KG1 (cell line): Measurements from ENCODE around the gene ELANE.
"Not testable (repeated sequence)": the region's sequence is repeated elsewhere in the genome, so short reads cannot be mapped to it uniquely, and the experiment has no call there.

Experiments used
- DNase-seq: peaks from one replicate; lab custom pipeline; 2025; lab: John Stamatoyannopoulos, UW

The ELANE gene

DNA sequence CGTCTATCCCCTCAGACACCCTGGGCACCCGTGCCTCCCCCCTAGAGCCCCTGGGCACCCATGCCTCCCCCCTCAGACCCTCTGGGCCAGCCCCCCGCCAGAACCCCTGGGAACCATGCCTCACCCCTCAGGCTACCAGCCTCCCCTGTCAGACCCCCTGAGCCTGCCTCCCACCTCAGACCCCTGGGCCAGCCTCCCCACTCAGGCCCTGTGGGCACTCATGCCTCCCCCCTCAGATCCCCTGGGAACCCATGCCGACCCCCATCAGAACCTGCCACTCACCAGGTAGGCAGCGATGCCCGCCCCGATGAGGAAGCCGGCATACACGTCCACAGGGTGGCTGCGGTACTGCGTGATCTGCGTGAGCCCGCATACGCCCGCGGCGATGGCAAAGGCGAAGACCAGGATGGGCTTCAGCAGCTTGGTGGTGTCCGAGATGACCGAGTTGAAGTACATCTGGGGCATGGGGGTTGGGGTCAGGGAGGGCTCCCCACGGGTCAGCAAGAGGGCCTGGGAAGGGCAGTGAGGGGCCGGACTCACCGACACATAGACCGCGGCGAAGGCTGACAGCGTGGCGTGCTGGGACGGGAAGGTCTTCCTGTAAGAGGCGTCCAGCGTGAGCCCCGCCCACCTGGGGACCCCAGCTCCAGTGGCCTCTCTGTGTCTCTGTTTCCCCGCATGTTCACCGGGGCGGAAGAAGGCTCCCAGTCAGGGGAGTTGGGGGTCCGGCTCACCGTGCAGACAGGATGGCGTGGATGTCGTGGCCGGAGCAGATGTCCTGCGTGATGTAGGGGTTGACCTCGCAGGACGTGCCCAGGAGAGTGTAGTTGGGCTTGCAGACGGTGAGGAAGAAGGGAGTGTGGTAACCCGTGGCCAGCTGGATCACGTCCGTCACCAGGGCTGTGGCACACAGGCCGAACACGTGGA lies 37.7 kb upstream of the ELANE start:
- no peak for DNase-seq

GRCh38 chr19:815079-815774 lies 36.9 kb upstream of the ELANE start:
- no peak for DNase-seq

DNA sequence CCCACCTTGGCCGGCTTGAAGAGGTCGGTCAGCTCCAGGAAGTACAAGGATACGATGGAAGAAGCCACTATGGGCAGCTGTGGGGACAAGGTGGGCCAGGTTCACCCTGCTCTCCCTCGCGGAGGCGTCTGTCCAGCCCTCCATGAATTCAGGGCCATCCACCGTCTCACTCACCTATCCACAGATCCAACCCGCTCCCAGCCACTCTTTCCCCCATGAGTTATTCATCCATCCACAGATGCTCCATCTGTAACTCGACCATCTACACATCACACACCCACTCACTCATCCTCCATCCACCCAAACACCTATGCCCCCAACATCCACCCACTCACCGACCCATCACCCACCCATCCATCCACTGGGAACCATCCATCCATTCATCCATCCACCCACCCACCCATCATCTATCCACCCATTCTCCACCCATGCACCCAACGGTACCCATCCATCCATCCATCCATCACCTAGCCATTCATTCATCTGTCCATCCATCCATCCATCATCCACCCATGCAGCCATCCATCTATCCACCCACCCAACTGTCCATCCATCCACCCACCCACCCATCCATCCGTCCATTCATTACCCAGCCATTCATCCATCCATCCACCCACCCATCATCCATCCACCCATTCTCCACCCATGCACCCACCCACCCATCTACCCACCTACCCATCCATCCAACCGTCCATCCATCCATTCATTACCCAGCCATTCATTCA lies 36.2 kb upstream of the ELANE start:
- no peak for DNase-seq

DNA sequence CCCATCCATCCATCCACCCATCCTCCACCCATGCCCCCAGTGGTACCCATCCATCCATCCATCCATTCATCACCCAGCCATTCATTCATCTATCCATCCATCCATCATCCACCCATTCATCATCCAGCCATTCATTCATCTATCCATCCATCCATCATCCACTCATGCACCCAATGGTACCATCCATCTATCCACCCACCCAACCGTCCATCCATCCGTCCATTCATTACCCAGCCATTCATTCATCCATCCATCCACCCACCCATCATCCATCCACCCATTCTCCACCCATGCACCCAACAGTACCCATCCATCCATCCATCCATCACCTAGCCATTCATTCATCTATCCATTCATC lies 35.6 kb upstream of the ELANE start:
- DNase-seq: no peak

DNA sequence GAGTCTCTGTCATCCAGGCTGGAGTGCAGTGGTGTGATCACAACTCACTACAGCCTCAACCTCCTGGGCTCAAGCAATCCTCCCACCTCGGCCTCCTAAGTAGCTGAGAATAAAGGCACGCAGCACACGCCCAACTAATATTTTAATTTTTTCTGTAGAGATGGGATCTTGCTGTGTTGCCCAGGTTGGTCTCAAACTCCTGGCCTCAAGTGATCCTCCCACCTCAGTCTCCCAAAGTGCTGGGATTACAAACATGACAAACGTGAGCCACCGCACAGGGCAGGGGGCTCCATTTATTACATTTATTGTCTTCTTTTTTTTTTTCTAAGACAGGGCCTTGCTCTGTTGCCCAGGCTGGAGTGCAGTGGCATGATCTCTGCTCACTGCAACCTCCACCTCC lies 31.9 kb upstream of the ELANE start:
- DNase-seq: not testable (repeated sequence)

DNA sequence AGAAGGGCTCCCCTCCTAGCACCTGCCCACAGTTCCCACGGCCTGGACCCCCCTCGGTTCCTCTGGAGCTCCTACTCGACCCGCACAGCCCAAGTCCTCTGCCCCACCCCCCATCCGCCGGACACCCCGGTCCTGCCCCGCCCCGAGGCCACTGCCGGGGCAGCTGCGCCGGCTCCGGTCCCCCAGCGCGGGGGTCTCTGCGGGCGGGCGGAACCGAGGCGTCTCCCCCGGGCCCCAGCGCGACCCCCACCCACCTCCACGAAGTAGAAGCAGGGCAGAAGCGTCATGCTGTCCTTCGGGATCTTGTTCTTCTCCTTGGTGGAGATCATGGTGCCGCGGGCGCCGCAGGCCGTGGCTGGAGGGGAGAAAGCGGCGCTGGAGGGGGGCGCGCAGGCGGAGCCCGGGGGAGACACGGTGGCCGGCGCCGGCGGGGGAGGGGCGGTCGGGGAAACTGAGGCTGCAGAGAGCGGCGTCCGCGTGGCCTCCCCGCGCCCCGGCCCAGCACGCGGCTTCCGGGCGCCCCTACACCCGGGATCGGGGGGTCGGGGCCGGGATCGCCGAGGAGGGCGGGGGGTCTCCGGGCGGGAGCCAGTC lies 30.8 kb upstream of the ELANE start:
- no peak for DNase-seq

DNA sequence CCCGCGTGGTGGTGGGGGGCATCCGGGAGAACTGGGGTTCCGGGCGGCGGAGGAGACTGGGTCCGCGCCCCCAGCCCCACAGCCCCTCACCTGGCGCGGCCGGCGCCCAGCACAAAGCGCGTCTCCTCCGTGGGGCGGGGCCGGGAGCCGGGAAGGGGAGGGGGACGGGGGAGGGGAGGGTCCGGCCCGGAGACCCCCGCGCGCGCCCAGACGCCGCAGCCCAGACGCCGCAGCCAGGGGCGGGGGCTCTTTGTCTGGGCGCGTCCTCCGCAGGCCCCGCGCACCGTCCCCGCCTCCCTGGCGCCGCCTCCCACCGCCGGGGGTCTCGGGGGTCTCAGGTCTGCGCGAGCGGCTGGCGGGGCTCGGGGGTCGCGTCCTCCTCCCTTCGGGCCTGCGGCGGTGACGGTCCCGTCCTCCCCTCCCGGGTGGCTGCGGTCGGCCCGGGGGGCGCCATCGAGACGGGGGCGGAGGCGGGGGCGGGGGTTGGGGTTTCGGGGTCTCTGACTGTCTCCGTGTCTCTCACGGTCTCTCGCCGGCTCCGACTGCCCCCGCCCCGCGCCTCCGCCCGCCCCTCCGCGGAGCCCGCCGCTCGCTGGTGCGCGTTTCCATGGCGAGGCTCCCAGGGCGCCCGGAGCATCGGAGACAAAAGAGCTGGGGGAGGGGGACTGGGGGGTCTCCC lies 30.1 kb upstream of the ELANE start, which contains the start of gene PLPPR3:
PLPPR3 (minus strand) TSS at position 131 of the 679 bp plus-strand sequence. CDS start 396 bp downstream, outside the sequence.
- DNase-seq: no peak

DNA sequence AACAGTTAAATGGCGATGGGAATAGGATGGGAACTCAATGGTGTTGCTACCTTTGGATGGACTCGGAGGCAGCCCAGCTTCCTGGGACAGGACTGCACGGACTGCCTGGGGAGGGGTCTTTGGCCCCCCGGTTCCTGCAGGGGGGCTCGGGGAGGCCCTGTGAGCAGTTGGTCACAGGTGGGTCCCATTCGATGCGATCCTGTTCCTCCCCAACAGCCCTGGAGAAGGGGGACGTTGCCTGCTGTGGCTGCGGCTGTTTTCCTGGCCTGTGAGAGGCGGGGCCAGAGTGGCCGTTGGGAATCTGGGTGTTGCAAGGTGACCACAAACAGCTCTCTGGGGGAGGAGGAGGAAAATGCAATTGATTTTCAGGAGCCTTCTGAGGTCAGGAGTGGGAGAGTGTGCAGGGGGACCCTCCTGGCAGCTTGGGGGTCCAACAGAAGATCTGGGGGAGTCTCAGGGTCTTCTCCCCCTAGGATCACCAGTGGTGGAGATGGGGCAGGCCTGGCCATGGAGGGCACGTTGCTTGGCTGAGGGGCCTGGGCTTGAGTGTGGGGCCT lies 28.5 kb upstream of the ELANE start:
- DNase-seq: no peak

GRCh38 chr19:824885-825284 lies 27.2 kb upstream of the ELANE start:
- no peak for DNase-seq

DNA sequence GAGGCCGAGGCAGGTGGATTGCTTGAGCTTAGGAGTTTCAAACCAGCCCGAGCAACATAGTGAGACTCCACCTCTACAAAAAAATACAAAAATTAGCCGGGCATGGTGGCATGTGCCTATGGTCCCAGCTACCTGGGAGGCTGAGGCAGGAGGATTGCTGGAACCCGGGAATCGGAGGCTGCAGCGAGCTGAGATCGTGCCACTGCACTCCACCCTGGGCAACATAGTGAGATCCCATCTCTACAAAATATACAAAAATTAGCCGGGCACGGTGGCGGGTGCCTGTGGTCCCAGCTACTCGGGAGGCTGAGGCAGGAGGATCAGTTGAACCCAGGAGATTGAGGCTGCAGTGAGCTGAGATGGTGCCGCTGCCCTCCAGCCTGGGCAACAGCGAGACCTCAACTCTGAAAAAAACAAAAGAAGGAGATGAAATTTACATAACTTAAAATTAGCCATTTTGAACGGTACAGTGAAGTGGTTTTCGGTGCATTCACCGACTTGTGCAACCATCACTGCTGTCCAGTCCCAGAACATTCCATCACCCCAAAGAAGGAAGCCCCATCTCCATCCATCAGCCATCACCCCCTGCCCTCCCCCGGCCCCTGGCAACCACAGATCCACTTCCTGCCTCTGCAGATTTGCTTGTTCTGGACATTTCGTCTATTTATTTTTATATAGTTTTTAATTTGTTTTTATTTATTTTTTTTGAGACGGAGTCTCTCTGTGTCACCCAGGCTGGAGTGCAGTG lies 26.0 kb upstream of the ELANE start:
- DNase-seq: no peak

DNA sequence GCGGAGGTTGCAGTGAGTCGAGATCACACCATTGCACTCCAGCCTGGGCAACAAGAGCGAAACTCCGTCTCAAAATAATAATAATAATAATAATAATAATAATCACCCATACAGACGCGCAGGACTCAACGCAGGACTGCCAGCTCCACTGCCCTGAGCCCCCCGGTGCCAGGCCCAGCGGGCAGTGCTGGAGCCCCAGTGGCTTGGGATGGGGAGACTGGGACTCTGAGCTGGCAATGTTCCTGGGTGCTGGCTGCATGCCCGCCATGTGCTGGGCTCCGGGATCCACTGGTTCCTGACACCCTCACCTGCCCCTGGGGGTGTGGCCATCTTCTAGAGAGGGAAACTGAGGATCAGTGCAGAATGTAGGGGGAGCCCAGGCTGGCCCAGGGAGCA lies 24.8 kb upstream of the ELANE start:
- DNase-seq: no peak

DNA sequence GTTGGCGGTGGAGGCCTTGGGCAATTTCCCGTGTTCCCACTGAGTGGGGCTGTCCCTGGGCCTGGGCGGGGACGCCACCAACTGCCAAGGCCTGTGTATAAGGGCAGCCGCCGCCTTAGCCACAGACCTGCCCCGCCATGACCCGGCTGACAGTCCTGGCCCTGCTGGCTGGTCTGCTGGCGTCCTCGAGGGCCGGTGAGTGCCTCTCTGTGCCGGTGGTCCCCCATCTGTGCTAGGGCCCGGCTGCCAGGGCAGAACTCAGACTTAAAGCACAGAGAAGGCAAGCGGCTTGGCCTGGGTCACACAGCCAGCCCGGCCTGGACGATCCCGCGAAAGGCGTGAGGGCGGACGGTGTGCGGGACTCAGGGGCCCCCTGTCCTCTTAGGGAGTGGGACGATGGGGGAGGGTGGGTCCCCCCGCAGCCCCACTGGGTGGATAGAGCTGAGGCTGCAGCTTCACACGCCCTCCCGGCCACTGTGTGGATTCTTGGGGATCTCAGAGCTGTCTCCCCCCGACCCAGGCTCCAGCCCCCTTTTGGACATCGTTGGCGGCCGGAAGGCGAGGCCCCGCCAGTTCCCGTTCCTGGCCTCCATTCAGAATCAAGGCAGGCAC lies 24.3 kb upstream of the ELANE start, which contains the start of gene AZU1:
AZU1 (plus strand) TSS at position 128 of the 612 bp plus-strand sequence; CDS start at position 138, 10 bp downstream.
- DNase-seq: no peak

DNA sequence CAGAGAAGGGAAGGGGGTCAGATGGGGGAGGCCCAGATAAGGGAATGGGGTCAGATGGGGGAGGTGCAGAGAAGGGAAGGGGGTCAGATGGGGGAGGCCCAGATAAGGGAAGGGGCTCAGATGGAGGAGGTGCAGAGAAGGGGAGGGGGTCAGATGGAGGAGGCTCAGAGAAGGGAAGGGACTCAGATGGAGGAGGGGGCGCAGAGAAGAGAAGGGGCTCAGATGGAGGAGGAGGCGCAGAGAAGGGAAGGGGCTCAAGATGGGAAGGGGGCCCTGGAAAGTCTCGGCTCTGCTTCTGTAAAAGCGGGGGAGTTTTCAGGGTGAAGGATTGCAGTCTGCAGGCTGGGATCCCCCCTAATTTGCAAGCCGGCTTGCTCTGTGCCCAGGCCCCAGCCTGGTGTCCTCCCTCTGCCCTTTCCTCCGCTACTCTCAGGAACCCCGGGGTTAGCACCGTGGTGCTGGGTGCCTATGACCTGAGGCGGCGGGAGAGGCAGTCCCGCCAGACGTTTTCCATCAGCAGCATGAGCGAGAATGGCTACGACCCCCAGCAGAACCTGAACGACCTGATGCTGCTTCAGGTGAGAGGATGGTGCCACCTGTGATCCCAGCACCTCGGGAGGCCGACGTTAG lies 22.9 kb upstream of the ELANE start:
- DNase-seq: no peak

- no peak for DNase-seq
Observed at GRCh38 chr19:831407-832369, 20.4 kb upstream of the ELANE start.

DNA sequence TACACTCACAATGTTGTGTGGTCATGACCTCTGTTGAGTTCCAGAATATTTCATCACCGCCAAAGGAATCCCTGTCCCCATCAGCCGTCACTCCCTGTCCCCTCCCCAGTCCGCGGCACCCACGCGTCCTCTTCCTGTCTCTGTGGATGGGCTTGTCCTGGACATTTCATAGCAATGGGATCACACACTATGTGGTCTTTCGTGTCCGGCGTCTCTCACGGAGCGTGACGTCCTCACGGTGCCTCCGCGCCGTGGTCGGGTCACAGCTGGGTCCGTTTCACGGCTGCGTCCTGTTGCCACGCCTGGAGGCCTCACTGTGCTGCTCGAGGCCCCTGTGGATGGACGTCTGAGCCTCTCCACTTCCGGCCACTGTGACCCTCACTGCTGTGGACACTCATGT lies 17.9 kb upstream of the ELANE start:
- DNase-seq: no peak

DNA sequence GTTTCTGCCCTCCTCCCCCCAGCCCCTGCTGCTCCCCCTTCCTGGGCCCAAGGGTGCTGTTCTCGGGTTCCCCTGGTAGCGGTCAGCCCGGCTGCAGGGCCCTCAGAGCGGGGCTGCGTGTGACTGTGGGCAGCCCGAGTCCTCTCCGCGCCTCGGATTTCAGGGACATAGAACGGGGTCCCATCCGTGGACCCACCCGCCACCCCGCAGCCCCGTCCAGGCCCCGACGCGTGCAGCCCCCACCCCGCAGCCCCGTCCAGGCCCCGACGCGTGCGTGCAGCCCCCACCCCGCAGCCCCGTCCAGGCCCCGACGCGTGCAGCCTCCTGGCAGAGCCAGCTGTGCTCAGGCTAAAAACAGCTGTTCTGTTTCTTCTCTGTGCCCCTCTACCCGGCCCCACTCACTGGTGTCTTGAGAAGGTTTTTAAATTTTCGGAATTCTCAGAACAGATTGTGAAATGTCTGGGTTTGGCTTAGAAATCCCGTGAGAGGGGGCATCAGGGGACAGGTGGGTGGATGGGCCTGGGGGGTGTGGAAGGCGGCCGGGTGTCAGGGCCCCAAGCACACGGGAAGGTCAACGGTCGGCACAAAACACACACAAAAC lies 16.8 kb upstream of the ELANE start:
- DNase-seq: no peak

GRCh38 chr19:840519-841206 lies 11.4 kb upstream of the ELANE start, which contains the start of gene PRTN3:
TSS of gene PRTN3 (plus strand) at chr19:840999. CDS start at chr19:841009, 10 bp downstream.
- no peak for DNase-seq
